ENCODE measurements around the gene GRB7.
"Not testable (repeated sequence)": the region's sequence is repeated elsewhere in the genome, so short reads cannot be mapped to it uniquely, and the experiment has no call there.

The GRB7 gene

GRCh38 chr17:39736319-39737165 is 1.2 kb upstream of the GRB7 start:
- no peak for DNase-seq (ENCODE audit: low spot score)

GRCh38 chr17:39737206-39737759 is 455 bp upstream of the GRB7 start:
- DNase-seq (ENCODE audit: low spot score) = no peak

GRCh38 chr17:39738568-39738901 is 797 bp downstream of the GRB7 start:
- no peak for DNase-seq (ENCODE audit: low spot score)

GRCh38 chr17:39738983-39739884 is 1.5 kb downstream of the GRB7 start:
- no peak for DNase-seq (ENCODE audit: low spot score)

- DNase-seq (ENCODE audit: low spot score) = no peak
Observed at GRCh38 chr17:39739885-39740356, 2.2 kb downstream of the GRB7 start.

- no peak for DNase-seq (ENCODE audit: low spot score)
Observed at GRCh38 chr17:39740357-39741111, 2.8 kb downstream of the GRB7 start.

DNA sequence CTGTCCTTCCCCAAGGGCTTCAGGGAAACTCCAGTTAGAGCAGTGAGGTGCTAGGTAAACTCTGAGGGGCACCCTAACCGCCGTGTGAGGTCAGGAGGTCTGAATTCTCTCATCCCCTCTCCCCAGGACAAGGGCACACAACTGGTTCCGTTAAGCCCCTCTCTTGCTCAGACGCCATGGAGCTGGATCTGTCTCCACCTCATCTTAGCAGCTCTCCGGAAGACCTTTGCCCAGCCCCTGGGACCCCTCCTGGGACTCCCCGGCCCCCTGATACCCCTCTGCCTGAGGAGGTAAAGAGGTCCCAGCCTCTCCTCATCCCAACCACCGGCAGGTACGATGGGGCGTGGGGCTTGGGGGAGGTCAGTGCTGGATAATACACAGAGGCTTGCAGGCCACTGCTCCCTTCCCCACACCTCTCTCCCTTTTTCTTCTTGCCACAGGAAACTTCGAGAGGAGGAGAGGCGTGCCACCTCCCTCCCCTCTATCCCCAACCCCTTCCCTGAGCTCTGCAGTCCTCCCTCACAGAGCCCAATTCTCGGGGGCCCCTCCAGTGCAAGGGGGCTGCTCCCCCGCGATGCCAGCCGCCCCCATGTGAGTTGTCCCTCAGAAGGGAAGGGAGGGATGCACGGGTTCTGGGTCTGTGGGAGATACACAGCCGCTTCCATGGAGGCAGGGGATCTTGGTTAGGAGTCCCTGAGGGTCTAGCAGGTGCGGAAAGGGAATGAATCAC is 4.6 kb downstream of the GRB7 start:
- no peak for DNase-seq (ENCODE audit: low spot score)

GRCh38 chr17:39742856-39743436 is 5.2 kb downstream of the GRB7 start:
- no peak for DNase-seq (ENCODE audit: low spot score)

DNA sequence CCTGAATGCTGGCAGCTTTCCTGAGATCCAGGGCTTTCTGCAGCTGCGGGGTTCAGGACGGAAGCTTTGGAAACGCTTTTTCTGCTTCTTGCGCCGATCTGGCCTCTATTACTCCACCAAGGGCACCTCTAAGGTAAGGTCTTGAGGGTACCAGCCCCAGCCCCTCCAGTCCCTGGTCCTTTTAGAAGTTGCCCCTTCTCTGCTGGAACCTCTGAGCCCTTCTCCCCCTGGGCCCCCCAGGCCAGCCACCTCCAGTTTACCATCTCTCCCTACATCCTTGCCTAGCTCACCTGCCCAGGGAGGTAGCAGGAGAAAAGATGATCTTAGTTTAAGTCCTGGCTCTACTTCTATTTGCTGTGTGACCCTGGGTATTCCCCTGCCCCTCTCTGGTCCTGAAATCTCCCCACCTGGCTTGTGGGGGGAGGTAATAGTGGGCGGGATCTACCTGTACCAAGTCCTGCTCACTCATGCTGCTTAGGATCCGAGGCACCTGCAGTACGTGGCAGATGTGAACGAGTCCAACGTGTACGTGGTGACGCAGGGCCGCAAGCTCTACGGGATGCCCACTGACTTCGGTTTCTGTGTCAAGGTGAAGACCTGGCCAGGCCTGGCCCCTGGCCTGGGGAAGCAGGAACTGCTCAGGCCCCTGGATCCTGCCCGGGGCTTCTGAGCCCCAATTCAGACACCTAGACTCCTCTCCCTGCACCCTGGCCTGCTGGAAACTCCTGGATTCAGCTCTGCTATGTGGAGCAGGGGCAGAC is 6.5 kb downstream of the GRB7 start:
- DNase-seq (ENCODE audit: low spot score) = no peak

DNA sequence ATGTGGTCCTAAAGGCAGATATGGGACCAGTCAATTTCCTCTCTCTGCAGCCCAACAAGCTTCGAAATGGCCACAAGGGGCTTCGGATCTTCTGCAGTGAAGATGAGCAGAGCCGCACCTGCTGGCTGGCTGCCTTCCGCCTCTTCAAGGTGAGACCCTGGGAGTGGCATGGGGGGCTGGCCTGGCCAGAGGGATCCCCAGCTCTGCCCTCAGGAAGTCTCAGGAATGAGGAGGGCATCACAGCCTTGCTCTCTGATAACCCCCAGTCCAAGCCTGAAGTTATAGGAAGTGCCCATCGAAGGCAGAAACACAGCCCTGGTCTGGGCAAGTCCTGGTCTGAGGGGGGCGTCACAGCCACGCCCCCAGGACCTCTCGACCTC is 7.1 kb downstream of the GRB7 start:
- no peak for DNase-seq (ENCODE audit: low spot score)

GRCh38 chr17:39745335-39746144 is 7.8 kb downstream of the GRB7 start:
- DNase-seq (ENCODE audit: low spot score) = no peak

GRCh38 chr17:39746145-39746461 is 8.4 kb downstream of the GRB7 start:
- DNase-seq (ENCODE audit: low spot score) = no peak

- no peak for DNase-seq (ENCODE audit: low spot score)
Observed at GRCh38 chr17:39747745-39748144, 10.0 kb downstream of the GRB7 start.

DNA sequence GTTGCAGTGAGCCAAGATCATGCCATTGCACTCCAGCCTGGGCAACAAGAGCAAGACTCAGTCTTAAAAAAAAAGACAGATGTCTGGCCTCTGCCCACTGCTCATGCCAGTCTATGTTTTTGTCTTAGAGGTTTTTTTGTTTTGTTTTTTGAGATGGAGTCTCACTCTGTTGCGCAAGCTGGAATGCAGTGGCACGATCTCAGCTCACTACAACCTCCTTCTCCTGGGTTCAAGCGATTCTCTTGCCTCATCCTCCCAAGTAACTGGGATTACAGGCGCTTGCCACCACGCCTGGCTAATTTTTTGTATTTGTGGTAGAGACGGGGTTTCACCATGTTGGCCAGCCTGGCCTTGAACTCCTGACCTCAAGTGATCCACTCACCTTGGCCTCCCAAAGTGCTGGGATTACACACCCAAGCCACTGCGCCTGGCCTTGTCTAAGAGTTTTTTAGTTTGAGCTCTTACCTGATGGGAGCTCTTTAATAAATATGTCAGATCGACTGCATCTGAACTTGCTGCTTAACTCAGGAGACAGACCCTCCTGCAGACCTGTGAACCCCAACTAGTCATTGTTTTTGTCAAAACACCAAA is 10.8 kb downstream of the GRB7 start:
- not testable (repeated sequence) for DNase-seq (ENCODE audit: low spot score)

DNA sequence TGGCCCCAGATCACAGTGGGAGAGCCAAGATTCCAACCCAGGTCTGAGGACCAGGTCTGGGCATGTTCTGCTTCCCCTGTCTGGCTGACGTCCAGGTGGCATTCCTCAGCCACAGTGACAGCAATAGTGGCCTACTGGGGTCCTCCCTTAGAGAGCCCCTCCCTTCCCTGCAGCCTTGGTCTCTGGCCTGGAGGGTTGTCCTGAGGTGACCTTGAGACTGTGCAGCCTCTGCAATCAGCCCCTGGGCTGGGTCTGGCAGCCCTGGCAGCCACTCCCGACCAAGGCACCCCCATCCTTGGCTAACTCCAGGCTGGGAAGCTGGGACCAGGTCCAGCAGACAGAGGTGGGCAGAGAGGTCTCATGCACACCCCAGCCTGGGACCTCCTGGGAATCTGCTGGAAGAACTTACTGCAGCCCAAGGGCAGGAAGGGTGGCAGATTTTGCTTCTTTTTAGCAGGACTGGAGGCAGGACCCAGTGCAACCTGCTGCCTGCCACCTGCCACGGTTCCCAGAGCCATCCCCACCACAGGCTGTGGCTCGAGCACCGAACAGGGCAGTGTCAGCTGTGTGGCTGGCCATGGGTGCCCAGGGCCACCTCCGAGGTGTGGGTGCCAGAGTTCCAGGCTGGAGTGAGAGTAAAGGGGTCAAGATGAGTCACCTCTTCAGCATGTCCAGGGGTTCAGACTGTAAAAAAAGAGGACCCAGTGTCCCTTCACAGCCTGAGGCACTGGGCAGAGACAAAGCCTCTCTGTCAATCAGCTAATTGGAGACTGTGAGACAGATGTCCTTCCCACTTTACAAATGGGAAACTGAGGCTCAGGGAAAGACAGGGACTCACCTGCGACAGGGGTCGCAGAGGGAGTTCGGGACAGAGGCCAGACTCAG is 12.6 kb downstream of the GRB7 start:
- no peak for DNase-seq (ENCODE audit: low spot score)

GRCh38 chr17:39751016-39751543 is 13.3 kb downstream of the GRB7 start:
- no peak for DNase-seq (ENCODE audit: low spot score)

DNA sequence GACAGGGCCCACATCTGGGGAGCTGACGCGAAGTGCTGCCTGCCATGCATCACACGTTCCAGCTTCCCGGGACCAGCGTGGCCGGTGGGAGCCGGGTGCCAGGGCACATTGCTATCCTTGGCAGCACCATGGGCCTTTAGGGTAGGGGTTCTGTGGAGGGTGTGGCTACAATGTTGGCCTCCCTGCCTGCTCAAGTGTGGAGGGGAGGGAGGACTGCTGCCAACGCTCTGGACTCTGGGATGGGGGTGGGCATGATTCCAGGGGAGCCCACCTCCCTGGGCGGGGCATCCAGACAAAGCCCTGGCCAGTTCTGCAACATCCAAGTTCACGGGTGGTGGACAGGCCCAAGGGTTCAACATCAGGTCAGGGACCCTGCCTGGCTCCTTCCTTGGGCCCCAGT is 13.9 kb downstream of the GRB7 start:
- no peak for DNase-seq (ENCODE audit: low spot score)
